Endothelial cell (in vitro differentiated cells): ENCODE data around the gene DIRAS2. TPM values are rescaled to one million over a fixed set of nuclear protein-coding genes. Genes with fewer than 3 reads are reported as not detected.

Experiments
- DNase-seq: peaks from one replicate; pipeline ENCODE4 v3.0.0; 2021; ENCODE audit warnings: low spot score
- H3K27ac Mint-ChIP-seq: one replicate; pipeline ENCODE4 v1.8.0; 2021; ENCODE audit warnings: mixed read lengths, inconsistent platforms; ENCODE audit not compliant: unreplicated experiment
- H3K27me3 Mint-ChIP-seq: one replicate; pipeline ENCODE4 v1.8.0; 2021; ENCODE audit warnings: mild to moderate bottlenecking, moderate library complexity, mixed read lengths, inconsistent platforms; ENCODE audit not compliant: unreplicated experiment
- H3K36me3 Mint-ChIP-seq: one replicate; pipeline ENCODE4 v1.8.0; 2021; ENCODE audit warnings: mild to moderate bottlenecking, low read depth, mixed read lengths, inconsistent platforms; ENCODE audit not compliant: unreplicated experiment
- H3K4me1 Mint-ChIP-seq: one replicate; pipeline ENCODE4 v1.8.0; 2021; ENCODE audit warnings: mild to moderate bottlenecking, mixed read lengths, inconsistent platforms; ENCODE audit not compliant: unreplicated experiment
- H3K4me3 Mint-ChIP-seq: one replicate; pipeline ENCODE4 v1.8.0; 2021; ENCODE audit warnings: mild to moderate bottlenecking, mixed read lengths, inconsistent platforms; ENCODE audit not compliant: unreplicated experiment
- H3K9me3 Mint-ChIP-seq: one replicate; pipeline ENCODE4 v1.8.0; 2021; ENCODE audit warnings: mixed read lengths, inconsistent platforms; ENCODE audit not compliant: unreplicated experiment
- total RNA-seq: library from RNA; stranded (reverse); fragmentation: NEBNext Ultra II Directional; extraction: Animal tissue kit (Norgen Biotek cat#: 25700); gene quantifications from one replicate; pipeline ENCODE4 v1.2.1, GENCODE V29; 2021; ENCODE audit not compliant: unreplicated experiment
- TF ChIP-seq, protein P1 (sequence below): fragments of 200-600 bp; sonication (generic); IDR thresholded peaks from one replicate; pipeline ENCODE4 v1.5.0; 2021; ENCODE audit warnings: antibody characterized with exemption; ENCODE audit not compliant: unreplicated experiment

Gene DIRAS2
- total RNA-seq, 1 donor from 2014 or later, result not detected

DNA sequence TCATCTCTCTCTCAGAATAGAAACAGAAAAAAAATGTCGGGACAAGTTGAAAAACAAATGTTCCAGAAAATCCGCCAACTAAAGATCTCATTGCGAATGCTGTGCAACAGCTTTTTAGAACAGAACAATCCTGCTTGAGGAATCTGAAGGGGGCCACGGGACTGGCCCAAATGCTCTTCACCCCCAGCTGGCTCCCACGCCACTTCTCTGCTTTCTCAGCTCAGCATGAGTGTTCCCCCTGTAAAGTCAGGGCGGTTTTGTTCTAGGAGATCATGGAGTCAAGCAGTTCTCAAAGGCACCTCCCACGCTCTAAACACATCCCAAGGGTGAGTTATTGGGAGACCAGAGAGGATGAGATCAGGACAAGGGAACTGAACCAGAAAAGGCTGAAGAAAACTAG lies 31.5 kb downstream of the DIRAS2 start:
- Mint-ChIP-seq H3K9me3 (no peaks in the 10 kb centered on the region), H3K4me3 (no peak overlapping the region), H3K27ac (no peak overlapping the region), H3K27me3 (no peaks in the 10 kb centered on the region), H3K36me3 (no peaks in the 10 kb centered on the region), H3K4me1 (peaks cover 13% of the 10 kb centered on the region)
- DNase-seq, result no peak
- TF ChIP-seq, protein P1, sequence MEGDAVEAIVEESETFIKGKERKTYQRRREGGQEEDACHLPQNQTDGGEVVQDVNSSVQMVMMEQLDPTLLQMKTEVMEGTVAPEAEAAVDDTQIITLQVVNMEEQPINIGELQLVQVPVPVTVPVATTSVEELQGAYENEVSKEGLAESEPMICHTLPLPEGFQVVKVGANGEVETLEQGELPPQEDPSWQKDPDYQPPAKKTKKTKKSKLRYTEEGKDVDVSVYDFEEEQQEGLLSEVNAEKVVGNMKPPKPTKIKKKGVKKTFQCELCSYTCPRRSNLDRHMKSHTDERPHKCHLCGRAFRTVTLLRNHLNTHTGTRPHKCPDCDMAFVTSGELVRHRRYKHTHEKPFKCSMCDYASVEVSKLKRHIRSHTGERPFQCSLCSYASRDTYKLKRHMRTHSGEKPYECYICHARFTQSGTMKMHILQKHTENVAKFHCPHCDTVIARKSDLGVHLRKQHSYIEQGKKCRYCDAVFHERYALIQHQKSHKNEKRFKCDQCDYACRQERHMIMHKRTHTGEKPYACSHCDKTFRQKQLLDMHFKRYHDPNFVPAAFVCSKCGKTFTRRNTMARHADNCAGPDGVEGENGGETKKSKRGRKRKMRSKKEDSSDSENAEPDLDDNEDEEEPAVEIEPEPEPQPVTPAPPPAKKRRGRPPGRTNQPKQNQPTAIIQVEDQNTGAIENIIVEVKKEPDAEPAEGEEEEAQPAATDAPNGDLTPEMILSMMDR, result no peak

DNA sequence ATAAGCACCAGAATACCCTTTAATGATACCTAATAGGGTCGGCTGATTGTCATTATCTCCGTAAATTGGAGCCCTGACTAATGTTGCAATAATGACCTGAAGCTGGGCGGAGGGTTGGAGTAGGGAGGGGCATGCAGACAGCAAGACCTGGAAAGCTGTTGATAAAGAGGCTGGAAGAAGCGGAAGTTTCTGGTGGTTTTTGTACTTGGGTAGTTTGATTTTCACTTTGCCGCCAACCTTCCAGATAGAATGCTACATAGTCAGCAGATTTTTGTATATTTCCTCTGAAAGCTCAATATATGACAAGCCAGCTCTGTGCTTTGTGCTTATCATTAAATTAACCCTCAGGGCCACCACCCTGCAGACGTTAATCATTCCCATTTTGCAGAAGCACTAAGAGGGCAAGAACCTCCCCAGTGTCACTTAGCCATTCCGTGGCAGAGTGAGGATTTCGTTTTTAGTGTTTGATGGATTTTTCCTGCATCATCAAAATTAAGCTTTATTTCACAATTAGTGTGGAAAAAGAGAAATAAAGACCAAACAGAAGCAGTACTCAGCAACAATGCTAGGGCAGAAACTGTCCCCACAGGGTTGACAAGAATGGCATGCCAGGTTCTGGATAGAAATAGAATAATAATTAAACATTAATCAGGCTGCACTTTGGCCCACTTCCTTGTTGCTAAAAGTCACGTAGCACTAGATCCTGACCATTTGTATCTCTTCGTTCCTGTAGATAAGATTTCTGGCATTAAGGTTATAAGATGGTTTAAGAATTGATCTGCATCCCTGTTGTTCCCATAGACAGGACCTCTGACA lies 34.7 kb downstream of the DIRAS2 start:
- TF ChIP-seq, protein P1, result no peak
- Mint-ChIP-seq H3K27ac (no peak overlapping the region), H3K9me3 (no peaks in the 10 kb centered on the region), H3K4me1 (peaks cover 13% of the 10 kb centered on the region), H3K4me3 (no peak overlapping the region), H3K36me3 (no peaks in the 10 kb centered on the region), H3K27me3 (no peaks in the 10 kb centered on the region)
- no peak for DNase-seq

DNA sequence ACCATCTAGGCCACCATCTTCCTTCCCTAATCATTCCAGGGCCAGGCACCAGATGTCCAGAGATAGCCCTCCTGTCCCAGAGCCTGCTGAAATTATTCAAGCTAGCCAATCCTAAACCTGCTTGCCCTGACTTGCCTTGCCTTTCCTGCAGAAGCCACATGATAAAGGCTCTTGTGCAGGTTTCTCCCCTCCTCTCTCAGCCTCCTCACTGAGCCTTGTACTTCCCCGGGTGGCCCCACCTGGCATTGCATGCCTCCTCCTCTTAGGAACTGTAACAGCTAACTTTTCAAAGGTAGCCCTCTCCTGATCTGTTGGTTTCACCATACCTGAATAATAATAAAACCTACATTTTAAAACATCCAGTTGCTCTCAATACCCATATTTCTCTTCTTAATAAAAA lies 42.6 kb downstream of the DIRAS2 start:
- no peaks in the 10 kb centered on the region for H3K36me3 Mint-ChIP-seq
- no peaks in the 10 kb centered on the region for H3K27me3 Mint-ChIP-seq
- no peaks in the 10 kb centered on the region for H3K4me1 Mint-ChIP-seq
- TF ChIP-seq, protein P1, result no peak
- no peak overlapping the region for H3K4me3 Mint-ChIP-seq
- DNase-seq, result no peak
- H3K27ac Mint-ChIP-seq, result no peak overlapping the region
- H3K9me3 Mint-ChIP-seq, result no peaks in the 10 kb centered on the region

DNA sequence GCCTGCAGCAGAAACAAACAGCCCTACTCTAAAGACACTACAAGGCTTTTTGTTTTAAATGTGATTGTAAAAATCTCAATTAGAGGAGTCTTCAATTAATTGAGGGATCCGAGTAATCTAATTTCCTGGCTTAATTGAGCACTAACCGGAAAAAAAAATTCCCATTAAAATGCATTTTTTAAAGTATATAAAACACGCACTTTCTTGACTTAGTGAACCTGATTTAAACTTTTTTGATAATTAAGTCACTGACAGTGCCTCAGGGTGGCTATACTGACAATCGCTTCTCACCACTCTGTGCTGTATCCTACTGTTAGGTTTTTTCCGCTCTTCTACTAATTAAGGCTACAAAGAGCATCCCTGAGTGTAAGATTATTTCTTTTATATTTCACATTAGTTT lies 44.4 kb downstream of the DIRAS2 start:
- Mint-ChIP-seq H3K27me3 (no peaks in the 10 kb centered on the region), H3K4me3 (no peak overlapping the region), H3K4me1 (no peaks in the 10 kb centered on the region), H3K27ac (no peak overlapping the region), H3K9me3 (peaks cover 4% of the 10 kb centered on the region), H3K36me3 (no peaks in the 10 kb centered on the region)
- no peak for DNase-seq
- TF ChIP-seq, protein P1, result no peak

DNA sequence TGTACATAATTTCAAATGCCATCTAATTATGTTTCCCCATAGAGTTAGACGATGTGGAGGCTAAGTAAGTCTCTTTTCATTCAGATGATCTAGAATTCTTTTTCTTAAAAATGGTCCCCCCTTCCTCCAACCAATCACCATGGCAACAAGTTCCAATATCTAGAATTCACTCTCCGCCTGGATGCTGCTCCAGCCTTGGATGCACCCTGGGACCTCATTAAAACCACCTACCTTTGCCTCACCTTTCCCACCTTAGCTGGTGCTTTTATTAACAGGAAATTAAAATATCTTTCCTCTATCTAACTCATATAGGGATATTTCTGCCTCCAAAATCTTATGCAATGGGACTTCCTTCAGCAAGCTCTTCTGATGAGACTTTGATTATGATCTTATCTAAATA lies 49.0 kb downstream of the DIRAS2 start:
- no peaks in the 10 kb centered on the region for H3K36me3 Mint-ChIP-seq
- H3K9me3 Mint-ChIP-seq, result peaks cover 4% of the 10 kb centered on the region
- H3K27ac Mint-ChIP-seq, result no peak overlapping the region
- no peaks in the 10 kb centered on the region for H3K27me3 Mint-ChIP-seq
- no peak for DNase-seq
- no peak overlapping the region for H3K4me3 Mint-ChIP-seq
- H3K4me1 Mint-ChIP-seq, result peaks cover 2% of the 10 kb centered on the region
- TF ChIP-seq, protein P1, result no peak
